Limb (tissue), 2 donors: ENCODE data around the gene HMOX2.
A peak's percentile ranks its signal among the peaks of the same experiment; 100 is the strongest.

Source experiments
- DNase-seq, 2 donors: peaks; one replicate each; pipeline ENCODE4 v3.0.0-alpha.2; 2016; ENCODE audit errors: extremely low spot score in 2 of 2

The HMOX2 gene

DNA sequence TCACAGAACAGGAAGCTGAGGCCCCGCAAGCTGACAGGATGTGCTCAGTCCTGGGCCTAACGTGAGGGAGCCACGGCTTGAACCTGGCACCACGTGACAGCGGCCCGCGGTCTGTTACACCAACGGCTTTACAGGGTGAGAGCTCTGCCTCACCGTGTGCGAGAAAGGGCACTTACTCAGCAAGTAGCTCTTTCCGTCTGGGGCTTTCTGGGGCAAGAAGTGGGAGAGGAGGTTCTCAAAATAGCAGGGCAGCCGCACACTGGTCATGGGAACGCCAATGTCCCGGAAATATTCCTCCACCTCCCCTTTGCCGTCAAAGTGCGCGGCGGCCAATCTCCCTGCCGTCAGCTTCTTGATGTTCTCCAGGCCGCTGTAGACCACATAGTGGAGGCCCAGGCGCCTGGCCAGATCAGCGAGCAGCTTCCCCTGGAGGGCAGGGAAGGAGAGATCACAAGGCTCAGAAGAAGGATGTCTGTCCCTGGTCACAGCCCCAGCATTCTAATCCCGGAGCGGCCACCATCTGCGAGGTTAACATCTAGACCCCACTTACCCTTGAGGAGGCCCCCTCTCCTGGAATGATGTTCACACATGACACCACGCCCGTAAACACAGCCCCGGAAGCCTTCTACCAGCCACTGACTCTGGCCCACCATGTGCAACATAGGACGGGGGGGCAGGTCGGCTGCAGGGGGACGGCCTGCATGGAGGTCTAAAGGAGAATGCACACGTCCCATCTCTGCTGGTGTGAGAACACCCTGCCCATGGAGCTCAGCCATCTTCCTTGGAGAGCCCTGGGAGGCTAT is 10.0 kb upstream of the HMOX2 start:
- DNase-seq, result no peak

GRCh38 chr16:4467916-4468315 is 8.3 kb upstream of the HMOX2 start:
- DNase-seq, result no peak

DNA sequence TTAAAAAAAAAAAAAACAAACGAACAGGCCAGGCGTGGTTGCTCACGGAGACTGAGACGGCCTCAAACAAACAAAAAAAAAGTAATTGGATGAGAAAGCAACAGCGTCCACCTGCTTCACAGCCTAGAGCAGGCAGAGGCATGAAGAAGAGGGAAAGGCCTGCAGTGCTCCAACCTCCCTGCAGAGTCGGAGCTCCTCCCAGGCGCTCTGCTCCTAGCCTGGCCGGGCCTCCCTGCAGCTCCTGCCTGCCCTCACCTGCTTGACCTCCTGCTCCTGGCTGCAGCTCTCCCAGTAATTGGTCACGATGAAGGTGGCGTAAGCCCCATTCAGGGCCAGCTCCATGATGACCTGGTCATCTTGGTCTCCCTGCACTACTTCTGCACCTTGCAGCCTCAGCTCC is 7.2 kb upstream of the HMOX2 start:
- DNase-seq, result no peak

DNA sequence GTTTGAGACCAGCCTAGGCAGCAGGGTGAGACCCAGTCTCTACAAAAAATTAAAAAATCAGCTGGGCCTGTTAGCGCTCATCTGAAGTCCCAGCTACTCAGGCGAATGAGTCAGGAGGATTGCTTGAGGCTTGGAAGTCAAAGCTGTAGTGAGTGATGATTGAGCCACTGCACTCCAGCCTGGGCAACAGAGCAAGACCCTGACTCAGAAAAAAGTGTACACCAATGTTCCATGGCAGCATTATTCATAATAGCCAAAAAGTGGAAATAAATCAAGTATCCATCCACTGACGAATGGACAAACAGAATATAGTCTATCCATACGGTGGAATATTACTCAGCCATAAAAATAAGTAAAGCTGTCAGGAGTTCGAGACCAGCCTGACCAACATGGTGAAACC is 4.3 kb upstream of the HMOX2 start:
- DNase-seq, result no peak

DNA sequence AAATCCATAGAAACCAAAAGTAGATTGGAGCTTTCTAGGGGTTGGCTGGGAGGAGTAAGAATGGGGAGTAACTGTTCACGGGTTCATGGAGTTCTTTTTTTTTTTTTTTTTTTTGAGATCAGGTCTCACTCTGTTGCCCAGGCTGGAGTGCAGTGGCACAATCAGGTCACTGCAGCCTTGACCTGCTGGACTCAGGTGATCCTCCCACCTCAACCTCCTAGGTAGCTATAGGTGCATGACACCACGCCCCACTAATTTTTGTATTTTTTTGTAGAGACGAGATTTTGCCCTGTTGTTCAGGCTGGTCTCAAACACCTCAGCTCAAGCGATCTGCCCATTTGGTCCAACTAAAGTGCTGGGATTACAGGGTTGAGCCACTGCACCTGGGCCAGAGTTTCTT is 3.3 kb upstream of the HMOX2 start:
- no peak for DNase-seq

GRCh38 chr16:4474192-4474961 is 1.8 kb upstream of the HMOX2 start, which contains the start of gene NMRAL1:
TSS of gene NMRAL1 (minus strand) at chr16:4474625. CDS start at chr16:4474132, 493 bp downstream.
- DNase-seq, result peak; percentile 93 to 96

DNA sequence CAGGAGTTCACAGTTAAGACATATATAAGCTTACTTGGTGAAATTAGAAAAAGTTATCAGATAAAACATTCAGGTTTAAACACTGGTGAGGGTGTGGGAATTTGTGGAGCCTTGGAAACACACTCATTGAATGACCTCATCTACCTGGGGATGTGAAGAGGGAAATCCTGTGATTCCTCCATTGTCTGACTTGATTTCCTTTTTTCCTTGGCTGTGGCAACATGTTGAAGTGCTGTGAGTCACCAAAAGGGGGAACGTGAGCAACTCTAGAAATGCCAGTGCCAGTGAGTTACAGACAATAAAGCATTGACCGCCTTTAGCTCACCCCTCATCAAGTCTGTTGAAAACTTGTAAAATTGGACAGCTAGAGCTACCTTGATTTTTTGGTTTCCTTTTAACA is 1.8 kb downstream of the HMOX2 start:
- DNase-seq, result no peak

GRCh38 chr16:4481526-4481925 is 5.3 kb downstream of the HMOX2 start:
- no peak for DNase-seq

DNA sequence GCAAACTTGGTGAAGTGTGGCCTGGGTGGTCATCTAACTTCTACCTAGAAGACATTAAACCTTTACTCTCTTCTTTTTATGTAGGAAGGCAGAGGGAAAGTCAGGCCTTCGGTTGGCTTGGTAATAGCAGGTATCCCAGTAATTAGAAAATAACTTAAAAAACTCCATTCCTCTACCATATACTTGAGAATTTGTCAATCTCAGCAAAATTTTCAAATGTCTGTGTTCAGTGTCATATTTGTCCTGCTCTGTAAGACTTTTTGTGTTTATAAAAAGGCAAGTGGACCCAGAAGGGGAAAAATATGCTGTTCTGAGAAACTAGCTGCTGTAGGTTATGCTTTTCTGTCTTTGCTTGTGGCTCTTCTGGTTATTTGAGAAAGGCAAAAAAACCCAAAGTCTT is 5.8 kb downstream of the HMOX2 start:
- DNase-seq, result no peak

DNA sequence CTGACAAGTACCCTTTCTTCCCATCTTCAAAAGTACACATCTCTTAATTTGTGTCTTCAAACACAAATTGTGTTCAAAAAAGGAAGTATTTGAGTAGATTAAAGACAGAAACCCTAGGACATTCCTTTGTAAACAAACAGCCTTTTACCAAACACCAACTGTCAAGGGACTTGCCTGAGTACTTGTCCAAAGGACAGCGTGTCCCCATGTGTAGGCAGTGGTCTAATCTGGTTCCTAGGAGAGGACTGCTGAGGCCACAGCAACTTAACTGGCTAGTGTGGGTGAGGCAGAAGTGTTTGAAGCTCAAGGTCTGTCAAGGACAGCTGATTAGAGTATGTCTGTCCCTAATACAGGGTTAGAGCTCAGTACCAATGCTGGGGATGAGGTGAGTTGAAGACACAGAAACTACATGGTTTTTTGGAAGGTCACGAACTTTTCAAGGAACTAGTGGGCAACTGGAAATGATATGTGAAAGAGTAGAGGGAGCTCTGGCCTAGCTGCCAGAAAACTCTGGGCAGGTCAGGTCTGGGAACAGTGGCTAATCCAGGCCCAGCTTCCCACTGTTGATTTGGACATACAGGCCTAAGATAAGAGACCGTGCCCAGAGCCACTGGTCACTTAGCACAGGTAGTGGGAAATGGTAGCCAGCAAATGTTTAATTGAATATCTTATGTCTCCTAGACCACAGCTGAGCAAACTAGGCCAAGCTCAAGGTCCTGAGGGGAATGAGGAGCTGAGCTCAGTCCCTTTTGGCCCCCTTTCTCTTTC is 10.1 kb downstream of the HMOX2 start:
- DNase-seq, result no peak

DNA sequence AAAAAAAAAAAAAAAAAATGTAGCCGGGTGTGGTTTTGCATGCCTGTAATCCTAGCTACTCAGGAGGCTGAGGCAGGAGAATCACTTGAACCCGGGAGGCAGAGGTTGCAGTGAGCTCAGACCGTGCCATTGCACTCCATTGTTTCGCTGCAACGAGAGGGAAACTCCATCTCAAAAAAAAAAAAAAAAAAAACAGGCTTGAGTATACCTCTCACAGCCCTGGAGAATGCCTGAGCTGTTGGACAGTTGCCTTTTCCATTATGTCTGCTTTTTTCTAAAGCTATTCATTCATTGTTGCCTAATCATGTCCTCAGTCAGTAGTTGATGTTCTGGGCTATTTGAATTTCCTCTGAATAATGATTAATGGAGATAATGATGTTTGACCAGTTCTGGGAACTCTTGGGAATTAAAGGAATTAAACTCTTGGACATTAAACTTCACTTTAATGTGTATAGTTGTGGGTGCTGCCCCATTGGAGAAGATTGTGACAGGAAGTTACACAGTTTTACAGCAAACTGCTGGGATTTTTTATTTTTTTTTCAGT is 11.8 kb downstream of the HMOX2 start:
- DNase-seq, result no peak

DNA sequence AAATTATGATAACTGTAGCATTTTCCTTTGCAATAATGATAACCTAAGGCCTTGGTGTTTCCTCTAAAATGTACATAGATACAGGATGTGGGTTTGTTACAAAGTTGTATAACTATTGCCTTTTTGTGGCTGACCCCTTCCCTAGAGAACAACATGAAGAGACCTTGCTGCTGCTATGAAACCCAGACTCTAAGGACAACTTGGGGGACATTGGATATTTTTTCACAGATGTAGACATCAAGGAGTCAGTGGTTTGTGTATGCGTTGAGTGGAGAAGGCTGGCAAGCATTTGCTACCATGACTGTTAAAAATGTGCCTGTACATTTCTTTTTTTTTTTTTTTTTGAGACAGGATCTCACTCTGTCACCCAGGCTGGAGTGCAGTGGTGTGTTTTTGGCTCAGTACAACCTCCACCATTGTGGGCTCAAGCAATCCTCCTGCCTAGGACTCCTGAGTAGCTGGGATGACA is 12.3 kb downstream of the HMOX2 start:
- no peak for DNase-seq

DNA sequence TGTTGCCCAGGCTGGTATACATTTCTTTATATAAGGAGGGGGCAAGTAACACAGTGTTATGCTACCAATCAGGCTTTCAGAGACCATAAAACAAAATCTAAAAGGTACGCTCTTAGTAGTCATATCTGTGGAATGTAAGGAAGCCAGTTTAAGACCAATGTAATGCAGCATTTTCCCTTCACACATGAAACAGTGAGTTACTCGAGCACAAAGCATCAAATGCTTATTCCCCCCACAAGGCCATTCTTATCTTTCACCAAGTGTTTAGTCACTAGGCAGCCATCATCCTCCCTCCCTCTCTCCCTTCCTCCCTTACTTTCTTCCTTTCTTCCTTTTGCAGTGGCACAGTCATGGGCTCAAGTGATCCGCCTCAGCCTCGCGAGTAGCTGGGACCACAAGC is 12.8 kb downstream of the HMOX2 start:
- DNase-seq, result no peak

DNA sequence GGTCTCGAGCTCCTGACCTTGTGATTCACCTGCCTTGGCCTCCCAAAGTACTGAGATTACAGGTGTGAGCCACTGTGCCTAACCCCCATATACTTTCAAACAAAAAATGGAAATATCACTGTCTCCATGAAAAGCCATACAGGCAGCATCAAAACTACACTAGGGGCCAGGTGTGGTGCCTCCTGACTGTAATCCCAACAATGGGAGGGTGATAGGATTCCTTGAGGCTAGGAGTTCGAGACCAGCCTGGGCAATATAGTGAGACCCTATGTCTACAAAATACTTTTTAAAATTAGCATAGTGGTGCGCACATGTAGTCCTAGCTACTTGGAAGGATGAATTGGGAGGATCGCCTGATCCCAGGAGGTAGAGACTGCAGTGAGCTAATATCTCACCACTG is 15.7 kb downstream of the HMOX2 start:
- DNase-seq, result no peak

DNA sequence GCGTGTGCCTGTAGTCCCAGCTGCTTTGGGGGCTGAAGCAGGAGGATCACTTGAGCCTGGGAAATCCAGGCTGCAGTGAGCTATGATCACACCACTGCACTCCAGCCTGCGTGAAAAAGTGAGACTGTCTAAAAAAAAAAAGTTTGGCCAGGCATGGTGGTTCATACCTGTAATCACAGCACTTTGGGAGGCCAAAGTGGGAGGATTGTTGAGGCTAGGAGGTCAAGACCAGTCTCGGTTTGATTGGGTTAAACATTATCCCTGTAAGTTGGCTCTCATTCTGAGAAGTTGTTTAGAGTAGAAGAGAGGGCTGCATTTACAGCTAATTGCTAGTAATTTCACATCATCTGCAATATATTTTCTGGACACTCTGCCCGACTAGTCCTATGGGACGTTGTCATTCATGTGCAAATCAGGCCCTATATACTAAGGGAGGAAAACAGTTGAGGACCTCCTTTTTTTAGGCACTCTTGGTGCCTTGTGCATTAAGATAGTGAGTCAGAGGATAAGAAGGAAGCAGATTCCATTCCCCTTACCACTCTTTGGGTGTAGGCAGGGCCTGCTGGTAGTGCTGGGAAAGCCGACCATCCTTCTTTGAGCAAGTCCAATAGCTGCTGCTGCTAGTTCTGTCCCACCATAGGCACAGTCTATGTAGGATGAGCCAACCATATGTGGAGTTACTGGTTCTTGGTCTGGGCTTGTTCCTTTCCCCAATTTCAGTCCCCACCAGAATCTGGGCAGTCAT is 18.7 kb downstream of the HMOX2 start:
- DNase-seq, result no peak

GRCh38 chr16:4495766-4496165 is 19.6 kb downstream of the HMOX2 start:
- DNase-seq, result no peak

GRCh38 chr16:4496305-4496704 is 20.1 kb downstream of the HMOX2 start:
- no peak for DNase-seq

DNA sequence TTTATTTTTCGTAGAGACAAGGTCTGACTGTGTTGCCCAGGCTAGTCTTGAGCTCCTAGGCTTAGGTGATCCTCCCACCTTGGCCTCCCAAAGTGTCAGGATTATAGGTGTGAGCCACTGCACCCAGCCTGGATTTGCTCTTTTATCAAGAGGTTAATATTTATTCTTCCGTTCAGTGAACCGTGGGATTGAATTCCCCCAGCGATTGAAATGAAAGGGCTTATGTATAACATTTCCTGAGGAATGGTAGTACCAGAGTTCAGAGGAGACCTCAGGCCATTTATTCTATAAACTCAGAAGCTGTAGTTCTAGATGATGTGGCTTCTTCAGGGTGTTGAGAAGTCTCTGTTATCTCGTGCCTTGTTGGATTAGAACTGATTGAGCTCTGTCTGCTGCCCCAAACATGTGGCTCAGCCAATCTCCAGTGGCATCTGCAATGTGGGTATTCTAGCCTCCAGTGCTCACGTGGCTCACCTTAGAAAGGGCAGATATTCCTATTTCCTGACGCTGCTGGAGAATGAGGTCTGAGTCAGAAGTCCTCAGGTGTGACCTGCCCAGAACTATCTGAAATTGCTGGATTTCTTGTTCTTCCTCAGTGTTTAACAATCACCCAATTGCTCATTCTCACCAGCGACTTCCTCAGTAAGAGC is 22.5 kb downstream of the HMOX2 start:
- DNase-seq, result no peak

GRCh38 chr16:4499196-4499555 is 23.0 kb downstream of the HMOX2 start:
- no peak for DNase-seq

DNA sequence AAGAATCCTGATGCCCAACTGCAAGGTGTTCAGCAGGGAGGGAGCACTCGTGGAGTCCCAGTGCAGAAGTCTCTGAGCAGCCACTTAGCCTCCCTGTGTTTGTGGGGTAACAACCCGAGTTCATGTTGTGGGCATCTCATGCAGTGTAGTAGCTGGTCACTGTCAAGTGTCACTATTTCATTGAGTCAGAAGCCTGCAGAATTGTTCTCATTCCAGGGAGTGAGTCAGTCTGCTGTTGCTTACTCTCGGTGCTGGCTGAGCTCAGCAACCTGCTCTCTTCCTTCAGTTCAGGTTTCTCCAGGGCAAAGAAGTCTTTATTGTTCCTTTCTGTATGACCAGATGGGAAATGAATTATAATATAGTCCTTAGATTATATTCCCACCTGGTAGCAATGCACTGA is 24.1 kb downstream of the HMOX2 start:
- no peak for DNase-seq

DNA sequence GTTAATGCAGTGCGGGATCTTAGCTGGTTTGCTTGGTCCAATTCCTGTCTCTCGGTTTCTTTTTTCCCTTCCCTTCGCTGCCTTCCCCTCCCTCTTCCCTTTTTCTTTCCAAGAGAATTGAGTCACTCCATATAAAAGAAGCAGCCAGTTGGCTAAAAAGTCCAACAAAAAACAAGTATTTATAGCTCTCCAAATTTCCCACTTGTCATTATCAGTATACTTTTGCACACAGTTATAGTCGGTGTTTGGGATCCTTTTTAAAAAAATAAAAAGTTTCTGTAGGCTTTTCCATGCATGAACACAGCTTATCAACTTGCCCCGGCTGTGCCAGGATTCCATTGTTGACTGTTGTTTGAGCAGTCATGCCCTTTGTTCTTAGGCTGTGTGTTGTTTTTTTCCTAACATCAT is 24.9 kb downstream of the HMOX2 start:
- DNase-seq, result no peak
